ENCODE data around the gene KHNYN.
"Not testable (repeated sequence)": the region's sequence is repeated elsewhere in the genome, so short reads cannot be mapped to it uniquely, and the experiment has no call there.

The KHNYN gene

DNA sequence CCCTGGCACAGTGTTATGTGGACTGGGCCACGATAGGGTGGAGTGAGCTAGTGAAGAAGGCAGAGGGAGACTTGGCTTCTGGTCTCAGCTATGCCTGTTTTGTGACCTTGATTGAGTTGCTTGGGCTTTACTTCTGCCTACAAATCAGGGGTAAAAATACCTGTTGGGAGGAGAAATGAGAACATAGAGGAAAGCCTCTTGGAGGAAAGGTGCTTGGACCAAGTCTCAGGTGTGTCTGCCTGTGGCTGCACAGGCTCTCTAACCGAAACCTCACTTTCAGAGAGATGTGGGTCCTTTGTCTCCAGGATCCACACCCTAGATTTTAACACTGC, 7.9 kb downstream of the KHNYN start:
- no peak for DNase-seq (ENCODE audit: low spot score)

DNA sequence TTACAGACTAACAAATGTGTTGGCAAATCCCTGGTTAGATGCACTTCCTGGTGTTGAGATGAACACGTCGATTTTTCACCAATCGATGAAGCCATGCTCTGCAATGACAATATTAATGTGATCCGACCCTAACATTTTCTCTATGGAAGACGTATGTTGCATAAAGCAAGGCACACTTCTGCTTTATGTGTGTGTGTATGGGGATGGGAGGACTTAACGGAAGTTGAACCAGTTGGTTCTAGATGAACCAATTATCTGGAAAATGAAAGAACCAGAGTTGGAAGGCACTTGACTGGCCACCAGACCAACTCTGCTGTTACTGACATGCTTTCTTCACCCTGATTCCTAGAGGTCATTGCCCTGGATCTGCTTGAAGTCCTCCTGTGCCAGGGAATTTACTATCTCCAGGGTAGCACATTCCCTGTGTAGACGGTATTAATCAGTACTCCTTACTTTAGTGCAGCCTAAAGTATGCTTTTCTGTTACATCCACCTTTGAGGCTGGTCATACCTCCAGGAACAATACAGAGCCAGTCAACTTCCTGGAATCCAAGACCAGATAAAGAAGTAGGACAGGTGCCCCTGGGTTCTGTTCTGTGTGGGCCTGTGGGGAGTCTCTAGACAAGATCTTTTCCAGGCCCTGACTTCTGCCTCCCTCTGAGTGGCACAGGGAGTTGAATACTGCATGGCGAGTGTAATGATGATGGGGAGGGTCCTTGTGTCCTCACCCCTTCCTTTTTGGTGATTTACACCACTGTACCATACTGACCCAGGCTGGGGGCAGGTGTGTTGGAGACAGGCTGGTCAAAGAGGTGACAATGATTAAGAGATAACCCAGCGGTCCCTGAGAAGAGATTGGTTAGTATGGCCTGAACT, 8.7 kb downstream of the KHNYN start:
- no peak for DNase-seq (ENCODE audit: low spot score)

DNA sequence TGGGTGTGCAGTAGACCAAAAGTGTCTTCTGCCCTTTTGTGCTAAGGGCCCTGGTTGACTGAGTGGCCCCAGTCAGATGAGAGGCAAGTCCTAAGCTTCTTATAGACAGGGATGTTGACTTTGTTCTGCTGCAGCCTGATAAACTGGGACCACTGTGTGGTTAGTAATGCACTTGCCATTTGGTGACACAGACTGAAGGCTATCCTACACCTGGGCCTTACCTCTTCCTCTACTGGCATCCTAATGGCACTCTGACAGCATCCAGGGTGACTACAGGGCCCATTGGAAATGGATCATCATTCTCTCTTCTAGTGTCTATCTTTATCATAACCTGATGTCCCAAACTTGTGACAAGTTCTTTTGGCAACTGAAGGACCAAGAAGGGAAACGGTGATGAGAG, 9.5 kb downstream of the KHNYN start:
- DNase-seq (ENCODE audit: low spot score) = no peak

DNA sequence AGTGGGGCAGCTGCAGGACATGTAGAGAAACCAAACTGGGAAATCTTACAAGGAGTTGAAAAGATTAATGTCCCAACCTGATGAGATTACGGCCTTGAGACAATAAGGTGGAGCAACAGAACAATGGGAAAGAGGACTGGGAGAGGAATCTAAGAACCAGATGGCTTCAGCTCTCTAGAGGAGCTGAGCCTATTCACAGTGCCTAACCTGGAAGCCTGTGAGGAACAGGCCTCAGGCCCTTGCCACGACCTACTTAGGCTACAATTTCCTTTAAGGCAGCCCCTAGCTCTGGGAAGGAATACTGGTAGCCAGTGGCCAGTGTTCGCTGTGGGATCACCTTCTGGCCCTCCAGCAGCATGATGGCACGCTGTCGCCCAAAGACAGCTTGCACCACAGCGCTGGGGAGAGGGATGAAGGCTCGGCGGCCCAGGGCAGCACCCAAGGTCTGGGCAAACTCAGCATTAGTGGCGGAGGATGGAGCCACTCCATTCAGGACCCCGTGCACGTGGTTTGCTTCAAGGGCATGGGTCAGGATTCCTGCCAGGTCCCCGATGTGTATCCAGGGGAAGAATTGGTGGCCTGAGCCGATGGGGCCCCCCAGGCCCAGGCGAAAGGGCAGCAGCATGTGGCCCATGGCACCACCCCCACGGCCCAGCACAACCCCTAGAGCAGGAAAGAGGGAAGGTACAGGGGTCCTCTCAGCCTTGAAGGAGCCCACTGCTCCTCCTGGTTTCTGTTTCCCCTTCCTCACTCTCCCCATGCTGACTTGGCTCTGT, 10.3 kb downstream of the KHNYN start:
- DNase-seq (ENCODE audit: low spot score) = no peak

DNA sequence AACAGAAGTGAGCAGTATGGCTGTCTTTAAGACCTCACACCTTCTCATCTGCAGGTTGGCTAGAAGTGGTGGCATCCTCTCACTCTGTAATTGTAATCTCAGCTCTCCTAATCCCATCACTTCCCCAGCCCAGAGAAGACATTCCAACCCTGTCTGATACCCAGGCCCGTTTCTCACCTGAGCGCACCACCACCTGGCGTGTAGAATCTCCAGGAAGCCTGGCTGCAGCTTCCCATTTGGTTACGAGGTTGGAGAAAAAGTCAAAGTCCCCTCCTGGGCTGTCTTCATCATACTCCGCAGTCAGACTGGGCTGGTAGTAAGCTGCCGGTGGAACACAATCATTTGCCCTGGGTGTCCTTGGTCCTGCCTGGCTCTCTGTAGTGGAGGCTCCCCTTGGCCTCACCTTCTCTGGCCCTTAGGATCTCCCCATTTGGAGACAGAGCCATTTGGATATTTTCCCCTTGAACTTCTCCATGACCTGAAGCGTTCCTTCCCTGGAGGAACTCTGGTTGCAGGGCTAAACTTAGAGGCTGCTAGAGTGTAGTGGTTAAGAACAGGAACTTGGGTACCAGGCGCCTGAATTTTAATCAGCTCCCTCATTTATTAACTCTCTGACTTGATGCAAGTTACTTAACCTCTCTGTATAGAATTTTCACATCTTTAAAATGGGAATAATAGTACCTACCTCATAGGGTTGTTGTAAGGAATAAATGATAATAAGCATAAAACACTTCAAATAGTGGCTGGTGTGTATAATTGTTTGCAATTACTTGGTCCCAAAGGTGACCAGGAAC, 11.0 kb downstream of the KHNYN start:
- DNase-seq (ENCODE audit: low spot score) = no peak

DNA sequence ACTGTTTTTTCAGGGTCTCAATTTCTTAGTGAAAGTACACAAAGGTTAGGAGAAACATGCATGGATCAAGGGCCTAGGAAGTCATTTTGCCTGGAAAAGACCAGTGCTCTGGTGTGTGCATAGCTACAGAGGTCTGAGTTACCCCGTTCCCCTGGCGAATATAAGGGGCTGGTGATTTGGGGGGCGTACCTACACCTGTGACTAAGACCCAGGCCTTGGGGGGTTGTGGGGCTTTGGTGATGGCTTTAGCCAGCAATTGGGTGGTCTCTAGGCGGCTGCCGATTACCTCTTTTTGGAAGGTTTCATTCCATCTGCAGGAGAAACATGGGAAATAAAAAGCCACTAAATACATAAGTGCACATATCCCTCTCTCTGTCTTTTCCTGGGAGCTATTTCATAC, 11.7 kb downstream of the KHNYN start:
- no peak for DNase-seq (ENCODE audit: low spot score)

DNA sequence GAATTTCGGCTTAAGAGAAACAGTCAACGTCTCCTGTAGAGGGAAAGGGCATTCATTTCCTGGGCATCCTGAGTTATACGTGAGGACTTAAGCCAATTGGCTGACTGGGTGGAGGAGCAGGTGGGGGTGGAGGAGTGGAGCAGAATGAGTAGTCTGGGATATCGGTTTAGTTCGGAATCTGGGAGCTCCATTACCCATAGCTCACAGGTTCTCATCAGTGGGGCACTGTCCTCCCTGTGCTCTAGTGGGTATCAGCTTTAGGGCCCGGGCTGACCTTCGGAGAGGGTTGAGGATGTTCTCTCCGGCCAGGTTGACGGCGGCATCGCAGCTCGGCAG, 12.1 kb downstream of the KHNYN start:
- DNase-seq (ENCODE audit: low spot score) = no peak

DNA sequence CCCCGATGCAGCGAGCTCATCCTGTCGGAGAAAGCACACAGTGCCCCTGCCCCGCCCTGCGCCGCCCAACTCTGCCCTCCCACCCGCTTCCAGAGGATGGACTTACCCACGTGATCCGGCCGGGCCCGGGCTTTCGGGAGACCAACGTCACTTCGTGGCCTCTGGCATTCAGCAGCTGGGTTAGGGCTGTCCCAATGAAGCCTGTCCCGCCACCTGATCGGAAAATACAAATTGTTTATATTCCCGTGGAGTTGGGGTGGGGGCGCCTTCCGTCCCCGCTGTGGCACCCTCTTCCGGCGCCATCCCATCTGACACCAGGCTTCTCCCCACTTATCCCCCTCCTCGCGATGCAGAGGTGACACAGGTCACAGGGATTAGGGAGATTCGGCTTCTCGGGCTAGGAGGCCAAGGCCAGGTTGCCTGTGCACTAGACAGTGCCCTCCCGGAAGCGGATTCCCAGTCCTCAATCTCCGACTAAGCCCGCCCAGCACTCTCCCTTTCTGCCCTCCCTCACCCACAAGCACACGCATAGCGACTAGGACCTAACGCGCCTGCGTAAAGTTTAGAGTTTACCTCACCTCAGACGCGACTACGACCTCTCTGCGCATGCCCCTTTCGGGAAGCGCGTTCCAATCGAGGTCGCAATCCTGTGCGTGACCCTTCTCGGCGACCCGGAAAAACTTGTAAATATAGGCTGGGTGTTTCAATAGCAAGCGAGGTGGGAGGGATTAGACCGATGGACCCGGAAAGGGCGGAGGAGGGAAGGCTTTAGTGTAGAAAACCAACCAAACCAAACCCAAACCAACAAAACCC, 12.7 kb downstream of the KHNYN start, which contains the start of gene SDR39U1:
Gene SDR39U1, minus strand, starts transcription at position 537 of the 813 bp plus-strand sequence. Its CDS starts 7 bp downstream, at position 530.
- DNase-seq (ENCODE audit: low spot score) = peak; percentile 100

DNA sequence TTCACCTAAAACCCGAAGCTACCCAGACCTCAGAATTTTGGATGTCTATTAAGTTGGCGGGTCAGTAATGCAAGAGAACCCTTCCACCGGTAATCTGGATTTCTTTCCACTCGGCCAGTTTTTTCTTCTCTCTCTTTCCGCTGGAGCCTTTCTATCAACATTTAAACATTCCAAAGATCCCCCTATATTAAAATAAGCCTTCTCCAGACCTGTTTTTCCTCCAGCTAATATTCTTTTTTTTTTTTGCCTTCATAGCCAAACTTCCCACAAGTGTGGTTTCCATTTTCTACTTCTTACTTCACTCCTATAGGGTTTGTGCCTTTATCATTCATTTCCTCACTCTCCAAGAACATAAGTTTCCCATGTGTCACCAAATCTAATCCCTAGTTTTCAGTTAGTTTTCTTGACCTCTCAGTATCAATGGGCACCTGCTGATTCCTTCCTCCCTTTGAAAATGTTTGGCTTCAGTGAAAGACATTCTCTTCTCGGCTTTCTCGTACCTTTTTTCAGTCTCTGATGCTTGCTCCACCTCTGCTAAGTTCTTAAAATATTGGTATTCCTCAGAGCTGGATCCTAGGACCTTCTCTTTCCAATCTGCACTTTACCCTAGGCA, 13.4 kb downstream of the KHNYN start:
- DNase-seq (ENCODE audit: low spot score) = no peak

DNA sequence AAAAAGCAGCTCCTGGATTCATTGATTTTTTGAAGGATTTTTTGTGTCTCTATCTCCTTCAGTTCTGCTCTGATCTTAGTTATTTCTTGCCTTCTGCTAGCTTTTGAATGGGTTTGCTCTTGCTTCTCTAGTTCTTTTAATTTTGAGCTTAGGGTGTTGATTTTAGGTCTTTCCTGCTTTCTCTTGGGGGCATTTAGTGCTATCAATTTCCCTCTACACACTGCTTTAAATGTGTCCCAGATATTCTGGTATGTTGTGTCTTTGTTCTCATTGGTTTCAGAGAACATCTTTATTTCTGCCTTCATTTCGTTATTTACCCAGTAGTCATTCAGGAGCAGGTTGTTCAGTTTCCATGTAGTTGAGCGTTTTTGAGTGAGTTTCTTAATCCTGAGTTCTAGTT, 21.1 kb downstream of the KHNYN start:
- not testable (repeated sequence) for DNase-seq (ENCODE audit: low spot score)

DNA sequence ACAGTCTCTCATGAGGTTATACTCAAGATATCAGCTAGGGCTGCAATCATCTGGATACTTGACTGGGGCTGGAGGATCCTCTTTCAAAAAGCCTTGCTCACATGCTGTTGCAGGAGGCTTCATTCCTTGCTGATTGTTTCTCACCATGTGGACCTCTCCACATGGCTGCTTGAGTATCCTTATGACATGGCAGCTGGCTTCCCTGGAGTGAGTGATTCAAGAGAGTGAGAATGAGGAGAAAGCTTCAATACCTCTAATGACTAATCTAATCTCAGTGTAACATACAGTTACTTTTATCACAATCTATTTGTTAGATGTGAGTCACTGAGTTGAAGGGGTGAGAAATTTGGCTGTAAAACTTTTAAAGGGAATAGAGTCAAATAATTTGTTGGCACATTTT, 27.2 kb downstream of the KHNYN start:
- DNase-seq (ENCODE audit: low spot score) = no peak

DNA sequence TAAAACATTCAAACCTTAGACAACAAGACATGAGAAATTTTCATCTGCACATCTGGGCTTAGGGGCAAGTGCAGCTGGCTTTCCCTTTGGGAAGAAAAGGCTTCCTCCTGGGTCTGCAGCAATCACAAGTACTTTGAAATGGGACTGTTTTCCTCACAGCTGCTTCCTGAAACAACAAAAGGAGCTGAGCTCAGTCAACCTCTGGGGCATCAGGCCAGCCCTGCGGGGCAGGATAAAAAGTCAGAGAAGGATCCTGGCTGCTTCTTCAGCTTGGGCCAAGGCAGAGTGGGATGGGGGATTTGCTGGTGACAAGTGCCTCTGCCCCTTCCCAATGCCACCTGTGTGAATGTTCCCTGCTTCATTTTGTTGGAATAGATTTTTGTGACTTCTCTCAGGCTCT, 29.0 kb downstream of the KHNYN start:
- DNase-seq (ENCODE audit: low spot score) = no peak

DNA sequence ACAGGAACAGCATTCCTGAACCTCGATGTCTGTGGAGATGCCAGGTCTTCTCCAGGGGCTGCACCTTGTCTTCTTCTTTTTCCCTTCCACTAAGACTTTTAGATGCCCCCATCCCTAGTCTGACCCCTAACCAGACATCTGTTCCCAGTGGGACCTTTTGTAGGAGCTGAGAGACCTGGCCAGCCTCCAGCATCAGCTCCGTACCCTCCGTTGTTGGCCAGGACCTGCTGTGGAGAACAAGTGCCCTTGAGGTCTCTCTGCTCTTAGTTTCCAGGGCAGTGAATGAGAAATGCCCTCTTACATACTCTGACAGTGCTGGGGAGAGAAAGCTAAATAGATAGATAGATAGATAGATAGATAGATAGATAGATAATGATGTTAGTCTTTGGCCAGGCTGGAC, 29.6 kb downstream of the KHNYN start:
- no peak for DNase-seq (ENCODE audit: low spot score)

DNA sequence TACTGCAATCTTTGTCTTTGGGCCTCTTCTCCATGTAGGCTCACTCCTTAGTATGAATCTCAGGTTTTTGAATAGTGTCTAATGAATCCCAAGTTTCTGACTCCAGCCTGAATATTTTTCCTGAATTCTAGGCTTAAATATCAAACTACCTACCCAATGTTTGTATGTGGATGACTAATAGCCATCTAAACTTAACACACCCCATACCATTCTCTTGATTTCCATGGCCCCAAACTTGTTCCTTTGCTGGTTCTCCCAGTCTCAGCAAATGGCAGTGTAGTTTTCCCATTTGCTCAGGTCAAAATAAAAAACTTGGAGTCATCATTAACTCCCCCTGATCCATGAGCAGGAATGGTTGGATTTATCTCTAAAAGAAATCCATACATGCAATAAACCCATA, 31.6 kb downstream of the KHNYN start:
- DNase-seq (ENCODE audit: low spot score) = no peak

DNA sequence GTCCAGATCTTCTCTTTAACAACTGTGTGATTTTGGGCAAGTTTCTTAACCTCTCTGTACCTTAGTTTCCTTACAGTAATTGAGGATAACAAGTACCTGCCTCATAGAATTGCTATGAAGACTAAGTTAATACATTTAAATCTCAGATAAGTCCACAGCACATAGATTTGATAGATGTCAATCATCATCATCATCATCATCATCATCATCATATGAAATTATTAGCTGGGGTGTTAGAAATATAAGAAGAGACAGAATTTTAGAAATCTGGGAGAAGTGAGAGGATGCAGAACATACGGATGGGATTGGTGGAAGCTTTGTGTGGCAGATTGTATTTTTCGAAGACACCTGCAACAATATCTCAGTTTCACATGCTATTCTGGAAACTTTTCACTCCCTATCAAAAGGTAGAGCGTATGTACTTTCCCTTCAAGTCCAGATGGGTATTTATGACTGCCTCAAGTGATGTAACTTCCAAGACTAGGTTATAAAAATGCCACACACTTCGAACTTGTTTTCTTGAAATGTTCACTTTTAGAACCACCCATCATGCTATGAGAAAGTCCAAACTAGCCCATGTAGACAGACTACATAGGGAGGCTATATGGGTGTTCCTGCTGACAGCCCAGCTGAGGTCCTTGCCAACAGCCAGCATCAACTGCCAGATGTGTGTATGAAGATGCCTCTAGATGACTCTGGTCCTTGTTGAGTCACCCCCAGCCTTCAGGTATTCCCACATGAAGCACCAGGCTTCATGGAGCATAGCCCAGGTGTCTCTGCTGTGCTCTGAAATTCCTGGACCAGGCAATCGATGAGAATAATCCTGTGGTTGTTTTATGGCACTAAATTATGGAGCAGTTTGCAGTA, 33.5 kb downstream of the KHNYN start:
- DNase-seq (ENCODE audit: low spot score) = no peak

DNA sequence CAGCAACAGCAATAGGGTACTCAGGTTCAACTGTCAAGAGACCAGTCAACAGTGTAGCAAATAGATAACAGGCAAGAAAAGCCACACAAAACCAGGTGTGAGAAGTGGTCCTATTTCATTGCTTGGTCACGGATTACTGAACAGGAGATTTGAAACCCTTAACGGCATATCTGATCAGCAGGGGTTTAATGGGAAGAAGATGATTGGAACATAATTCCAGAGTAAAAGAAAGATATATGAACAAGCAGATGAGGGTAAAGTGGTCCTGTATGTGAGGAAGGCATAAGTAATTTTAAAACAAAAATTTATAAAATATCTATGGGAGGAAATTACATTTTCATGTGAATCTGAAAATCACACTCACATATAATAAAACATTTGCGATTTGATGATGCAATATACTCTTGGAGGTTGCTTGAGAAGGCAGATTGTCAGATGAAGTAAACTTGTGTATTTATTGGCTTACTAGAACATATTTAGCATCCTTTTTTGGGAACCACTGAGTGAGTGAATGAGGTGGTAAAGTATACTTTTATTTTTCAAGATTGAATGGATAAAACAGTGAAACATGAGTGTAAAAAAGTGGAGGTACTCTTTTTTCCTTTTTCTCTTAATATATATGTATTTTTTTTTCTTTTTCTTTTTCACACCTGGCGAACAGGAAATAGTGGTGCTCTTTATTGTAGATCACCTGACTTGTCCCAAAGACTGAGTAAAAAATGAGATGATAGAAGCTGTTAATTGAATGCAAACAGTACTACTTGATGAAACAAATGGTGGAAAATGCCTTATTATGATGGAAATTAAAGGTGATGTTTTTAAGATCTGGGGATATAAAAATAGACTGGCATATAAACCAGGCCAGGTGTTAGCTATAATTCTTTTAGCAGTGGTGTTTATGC, 34.4 kb downstream of the KHNYN start:
- no peak for DNase-seq (ENCODE audit: low spot score)

DNA sequence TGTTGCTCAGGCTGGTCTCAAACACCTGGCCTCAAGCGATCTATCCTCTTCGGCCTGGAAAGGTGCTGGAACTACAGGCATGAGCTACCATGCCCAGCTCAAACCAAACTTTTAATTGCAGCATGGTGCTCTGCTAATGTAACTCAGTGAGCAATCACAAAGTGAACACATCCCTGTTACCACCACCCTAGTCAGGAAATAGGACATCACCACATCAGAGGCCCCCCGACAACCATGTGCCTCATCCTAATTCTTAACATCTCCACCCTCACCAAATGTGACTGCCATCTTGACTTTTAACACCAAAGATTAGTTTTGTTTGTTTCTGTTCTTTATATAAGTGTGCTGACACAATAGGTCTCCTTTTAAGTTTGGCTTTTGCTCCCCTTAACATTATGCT, 35.6 kb downstream of the KHNYN start:
- DNase-seq (ENCODE audit: low spot score) = no peak

DNA sequence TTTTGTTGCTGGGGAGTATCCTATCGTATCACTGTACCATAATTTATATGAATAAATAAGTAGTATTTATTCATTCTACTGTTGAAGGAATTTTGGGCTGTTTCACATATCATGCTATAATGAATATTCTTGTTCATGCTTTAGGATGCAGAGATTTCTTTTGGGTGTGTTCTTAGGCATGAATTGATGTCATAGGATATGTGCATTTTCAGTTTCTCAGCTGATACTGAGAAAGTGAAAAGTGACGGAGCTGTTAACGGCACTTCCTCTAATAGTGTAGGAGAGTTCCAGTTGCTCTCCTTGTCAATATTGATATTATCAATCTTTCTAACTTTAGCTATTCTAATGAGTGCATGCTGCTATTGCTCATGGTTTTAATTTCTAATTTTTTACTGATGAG, 36.1 kb downstream of the KHNYN start:
- no peak for DNase-seq (ENCODE audit: low spot score)

DNA sequence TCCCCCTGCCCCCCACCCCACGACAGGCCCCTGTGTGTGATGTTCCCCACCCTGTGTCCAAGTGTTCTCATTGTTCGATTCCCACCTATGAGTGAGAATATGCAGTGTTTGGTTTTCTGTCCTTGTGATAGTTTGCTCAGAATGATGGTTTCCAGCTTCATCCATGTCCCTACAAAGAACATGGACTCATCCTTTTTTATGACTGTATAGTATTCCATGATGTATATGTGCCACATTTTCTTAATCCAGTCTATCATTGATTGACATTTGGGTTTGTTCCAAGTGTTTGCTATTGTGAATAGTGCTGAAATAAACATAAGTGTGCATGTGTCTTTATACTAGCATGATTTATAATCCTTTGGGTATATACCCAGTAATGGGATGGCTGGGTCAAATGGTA, 40.7 kb downstream of the KHNYN start:
- not testable (repeated sequence) for DNase-seq (ENCODE audit: low spot score)
